Measurements from ENCODE around the gene ABR. TPM values are rescaled to one million over a fixed set of nuclear protein-coding genes. Genes with fewer than 3 reads are reported as not detected.

ABR gene
- total and polyA plus RNA-seq, 10 donors = 18.5 to 183 (median 121) TPM

DNA sequence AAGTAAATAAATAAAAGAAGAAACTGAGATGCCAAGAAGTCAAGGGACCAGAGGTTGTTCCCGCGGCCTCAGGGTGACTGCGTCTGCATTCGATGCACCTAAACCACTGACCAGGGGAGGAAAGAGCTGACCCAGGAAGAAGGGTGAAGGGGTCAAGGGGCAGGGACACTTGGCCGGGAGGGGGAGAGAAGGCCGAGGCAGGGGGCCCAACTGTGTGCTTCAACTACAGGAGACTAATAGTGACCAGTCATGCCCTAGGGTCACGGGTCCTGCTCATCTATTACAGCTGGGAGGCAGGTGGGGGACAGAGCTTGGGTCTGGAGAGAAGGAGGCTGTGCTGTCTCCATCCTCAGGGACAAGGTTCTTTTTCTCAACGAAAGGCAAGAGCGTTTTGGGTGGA lies 138.0 kb downstream of the ABR start:
- Histone ChIP-seq H3K27ac (no peak overlapping the region), H3K4me3 (no peak overlapping the region), H3K4me1 (peaks cover 6 to 70% (median 36%) of the 10 kb centered on the region in 6 donors), H3K9me3 (no peaks in the 10 kb centered on the region), H3K36me3 (peaks cover 0 to 94% (median 3%) of the 10 kb centered on the region in 6 donors), H3K27me3 (replicated peaks in 1 of 7) (no peaks in the 10 kb centered on the region)
- WGBS, 5 donors = 90 to 95% (median 92%) methylated on average over 9 of the region's 9 CpGs
- intact Hi-C loops (cut with DNase I; ENCODE audit: low total_unique reads) = no loop called here
- DNase-seq = peak; percentile 33
- TF ChIP-seq CTCF (IDR thresholded peaks at IDR 0.05 in 8 of 11, conservative IDR thresholded peaks at IDR 0.05 in 3 of 11) (no peak), POLR2A (IDR thresholded peaks at IDR 0.05) (no peak), POLR2AphosphoS5 (IDR thresholded peaks at IDR 0.05) (no peak)

GRCh38 chr17:1040216-1040600 lies 139.6 kb downstream of the ABR start:
- Histone ChIP-seq H3K27me3 (replicated peaks in 1 of 7) (no peaks in the 10 kb centered on the region), H3K27ac (peak overlapping the region; percentile 44 to 86 (median 80)), H3K36me3 (peaks cover 0 to 79% (median 1%) of the 10 kb centered on the region in 6 donors), H3K4me3 (peak overlapping the region in 2 of 8 donors; percentile 2 to 3), H3K4me1 (peaks cover 6 to 74% (median 36%) of the 10 kb centered on the region in 6 donors), H3K9me3 (no peaks in the 10 kb centered on the region)
- TF ChIP-seq POLR2A (IDR thresholded peaks at IDR 0.05) = no peak
- no peak for TF ChIP-seq CTCF (IDR thresholded peaks at IDR 0.05 in 8 of 11, conservative IDR thresholded peaks at IDR 0.05 in 3 of 11)
- peak in 1 of 3 donors; percentile 3 for TF ChIP-seq POLR2AphosphoS5 (IDR thresholded peaks at IDR 0.05)
- 34 to 67% (median 46%) methylated on average over 3 to 13 of the region's 13 CpGs for WGBS, 5 donors
- DNase-seq = no peak
- intact Hi-C loops (cut with DNase I; ENCODE audit: low total_unique reads) = no loop called here

DNA sequence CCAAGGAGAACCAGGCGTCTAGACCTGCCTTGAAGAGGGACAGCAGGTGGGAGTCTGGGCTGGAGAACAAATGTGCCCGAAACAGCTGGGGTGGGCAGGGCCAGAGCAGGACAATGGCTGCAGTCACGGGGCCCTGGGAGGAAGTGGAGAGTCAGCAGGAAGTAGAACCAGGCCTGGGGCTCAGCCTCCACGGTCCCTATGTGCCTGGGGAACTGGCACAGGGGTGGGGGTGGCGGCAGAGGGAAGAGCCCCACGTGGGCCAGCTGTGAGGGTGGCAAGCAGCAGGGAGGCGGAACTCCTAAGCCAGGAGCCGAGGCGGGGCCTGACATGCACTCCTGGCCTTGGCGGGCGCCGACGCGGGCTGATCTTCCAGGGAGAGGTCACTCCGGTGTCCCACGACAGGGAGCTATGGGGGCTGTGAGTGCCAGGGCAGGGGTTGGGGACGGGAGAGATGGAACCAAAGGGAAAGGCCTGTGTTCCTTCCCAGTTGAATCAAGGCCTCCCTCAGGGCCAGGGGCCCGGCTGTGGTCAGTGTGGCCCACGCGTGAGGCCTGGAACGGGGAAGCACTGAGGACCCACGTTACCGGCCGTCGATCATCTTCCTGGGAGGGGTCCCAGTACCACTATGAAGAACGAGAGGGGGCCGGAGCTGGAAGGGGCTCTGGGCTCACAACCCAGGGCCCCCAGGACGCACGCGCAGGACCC lies 140.1 kb downstream of the ABR start:
- Histone ChIP-seq H3K9me3 (no peaks in the 10 kb centered on the region), H3K27me3 (replicated peaks in 1 of 7) (no peaks in the 10 kb centered on the region), H3K36me3 (peaks cover 0 to 78% (median 1%) of the 10 kb centered on the region in 6 donors), H3K4me1 (peaks cover 6 to 71% (median 34%) of the 10 kb centered on the region in 6 donors), H3K27ac (peak overlapping the region; percentile 44 to 86 (median 80)), H3K4me3 (peak overlapping the region in 2 of 8 donors; percentile 2 to 3)
- 35 to 57% (median 47%) methylated on average over 27 to 30 of the region's 30 CpGs for WGBS, 5 donors
- intact Hi-C loops (cut with DNase I; ENCODE audit: low total_unique reads) = no loop called here
- TF ChIP-seq CTCF (IDR thresholded peaks at IDR 0.05 in 8 of 11, conservative IDR thresholded peaks at IDR 0.05 in 3 of 11) (no peak), POLR2AphosphoS5 (IDR thresholded peaks at IDR 0.05) (peak; percentile 60 to 77 (median 73)), POLR2A (IDR thresholded peaks at IDR 0.05) (no peak)
- peak; percentile 91 for DNase-seq

- Histone ChIP-seq H3K27me3 (replicated peaks in 1 of 7) (no peaks in the 10 kb centered on the region), H3K36me3 (peaks cover 0 to 78% (median 1%) of the 10 kb centered on the region in 6 donors), H3K27ac (peak overlapping the region; percentile 44 to 86 (median 80)), H3K4me3 (peak overlapping the region in 1 of 8 donors; percentile 3), H3K9me3 (no peaks in the 10 kb centered on the region), H3K4me1 (peaks cover 6 to 71% (median 32%) of the 10 kb centered on the region in 6 donors)
- no peak for TF ChIP-seq POLR2A (IDR thresholded peaks at IDR 0.05)
- no peak for TF ChIP-seq CTCF (IDR thresholded peaks at IDR 0.05 in 8 of 11, conservative IDR thresholded peaks at IDR 0.05 in 3 of 11)
- no peak for TF ChIP-seq POLR2AphosphoS5 (IDR thresholded peaks at IDR 0.05)
- WGBS, 5 donors = 61 to 79% (median 70%) methylated on average over 5 to 16 of the region's 16 CpGs
- intact Hi-C loops (cut with DNase I; ENCODE audit: low total_unique reads) = no loop called here
- DNase-seq = no peak
These were observed 140.7 kb downstream of the ABR start for GRCh38 chr17:1039123-1039507.

Data from spleen (tissue), 11 donors.